ENCODE results near the gene NEURL1B. TPM values are rescaled to one million over a fixed set of nuclear protein-coding genes. Genes with fewer than 3 reads are reported as not detected.

Gene NEURL1B
- total RNA-seq, 1 experiment from 2014 or later = 2.2 TPM

- peak; percentile 53 for DNase-seq (ENCODE audit: low spot score)
These were observed 73.7 kb downstream of the NEURL1B start for GRCh38 chr5:172714491-172715420.

- no peak for DNase-seq (ENCODE audit: low spot score)
These were observed 74.3 kb downstream of the NEURL1B start for GRCh38 chr5:172715421-172715780.

- DNase-seq (ENCODE audit: low spot score) = no peak
These were observed 75.0 kb downstream of the NEURL1B start for GRCh38 chr5:172715931-172716682.

- peak; percentile 43 for DNase-seq (ENCODE audit: low spot score)
These were observed 75.8 kb downstream of the NEURL1B start for GRCh38 chr5:172716796-172717313.

- DNase-seq (ENCODE audit: low spot score) = no peak
These were observed 76.6 kb downstream of the NEURL1B start for GRCh38 chr5:172717481-172718195.

GRCh38 chr5:172718527-172719114 is 77.6 kb downstream of the NEURL1B start:
- no peak for DNase-seq (ENCODE audit: low spot score)

GRCh38 chr5:172719211-172719610 is 78.1 kb downstream of the NEURL1B start:
- no peak for DNase-seq (ENCODE audit: low spot score)

GRCh38 chr5:172720655-172721054 is 79.6 kb downstream of the NEURL1B start:
- DNase-seq (ENCODE audit: low spot score) = no peak

GRCh38 chr5:172721455-172722326 is 80.6 kb downstream of the NEURL1B start:
- DNase-seq (ENCODE audit: low spot score) = no peak

GRCh38 chr5:172722327-172722815 is 81.3 kb downstream of the NEURL1B start:
- no peak for DNase-seq (ENCODE audit: low spot score)

- DNase-seq (ENCODE audit: low spot score) = no peak
These were observed 82.4 kb downstream of the NEURL1B start for GRCh38 chr5:172723508-172723907.

GRCh38 chr5:172724242-172725183 is 83.5 kb downstream of the NEURL1B start:
- no peak for DNase-seq (ENCODE audit: low spot score)

GRCh38 chr5:172725273-172725672 is 84.2 kb downstream of the NEURL1B start:
- DNase-seq (ENCODE audit: low spot score) = no peak

GRCh38 chr5:172725785-172726184 is 84.7 kb downstream of the NEURL1B start:
- no peak for DNase-seq (ENCODE audit: low spot score)

- no peak for DNase-seq (ENCODE audit: low spot score)
These were observed 85.9 kb downstream of the NEURL1B start for GRCh38 chr5:172726966-172727365.

GRCh38 chr5:172727551-172727950 is 86.5 kb downstream of the NEURL1B start:
- DNase-seq (ENCODE audit: low spot score) = no peak

- no peak for DNase-seq (ENCODE audit: low spot score)
These were observed 87.6 kb downstream of the NEURL1B start for GRCh38 chr5:172728481-172729241.

- DNase-seq (ENCODE audit: low spot score) = no peak
These were observed 88.5 kb downstream of the NEURL1B start for GRCh38 chr5:172729588-172729987.
